GM19397 (cell line): ENCODE data around the gene KATNIP.

Experiments
- ATAC-seq: cut with Tn5 transposase; IDR thresholded peaks from one replicate; pipeline ENCODE4 v1.9.1; 2021; ENCODE audit warnings: mild to moderate bottlenecking, moderate library complexity; ENCODE audit not compliant: unreplicated experiment

The KATNIP gene

DNA sequence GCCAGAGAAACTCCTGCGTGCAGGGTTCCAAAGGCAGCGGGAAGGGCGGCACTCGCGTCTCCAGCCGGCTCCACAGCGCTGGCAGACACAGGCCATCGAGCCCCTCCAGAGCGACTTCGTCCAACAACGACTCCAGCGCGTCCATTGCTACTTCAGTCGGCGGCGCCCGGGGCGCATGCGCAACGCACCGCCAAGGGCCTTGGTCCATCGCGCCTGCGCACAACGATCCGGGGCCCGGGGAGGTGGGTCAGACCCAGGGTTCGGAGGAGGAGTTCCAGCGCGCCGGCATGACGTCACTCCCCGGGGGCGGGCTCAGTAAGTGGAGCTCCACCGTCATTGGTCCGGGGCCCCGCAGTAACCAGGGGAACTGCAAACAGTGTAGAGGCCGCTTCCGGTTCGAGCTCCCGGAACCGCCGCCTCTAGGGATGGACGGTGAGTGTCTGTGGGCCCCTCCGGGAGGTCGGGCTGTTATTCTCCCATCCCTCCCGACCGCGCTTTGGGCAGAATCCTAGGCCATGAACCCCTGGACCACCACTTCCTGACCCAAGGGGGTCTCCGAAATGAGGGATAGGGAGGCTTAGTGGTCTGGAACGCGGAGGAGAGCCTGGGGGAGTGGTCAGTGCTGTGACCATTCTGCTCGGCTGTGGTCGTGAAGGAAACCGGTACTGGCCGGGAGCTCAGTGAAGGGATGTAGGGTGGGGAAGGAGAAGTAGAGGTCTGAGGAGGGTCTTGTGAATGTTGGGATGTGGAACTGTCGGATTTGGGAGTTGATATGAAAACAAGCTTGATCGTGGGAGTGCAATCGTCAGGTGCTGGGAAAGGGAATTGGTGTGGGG lies at the start of gene KATNIP, which contains the start of gene GTF3C1:
Gene KATNIP (plus strand): TSS at position 399 of the 836 bp plus-strand sequence. CDS start 27 bp downstream, at position 426.
Gene GTF3C1 (minus strand): TSS at position 168 of the 836 bp plus-strand sequence. CDS start 23 bp downstream, at position 145.
- peak; percentile 98 for ATAC-seq

DNA sequence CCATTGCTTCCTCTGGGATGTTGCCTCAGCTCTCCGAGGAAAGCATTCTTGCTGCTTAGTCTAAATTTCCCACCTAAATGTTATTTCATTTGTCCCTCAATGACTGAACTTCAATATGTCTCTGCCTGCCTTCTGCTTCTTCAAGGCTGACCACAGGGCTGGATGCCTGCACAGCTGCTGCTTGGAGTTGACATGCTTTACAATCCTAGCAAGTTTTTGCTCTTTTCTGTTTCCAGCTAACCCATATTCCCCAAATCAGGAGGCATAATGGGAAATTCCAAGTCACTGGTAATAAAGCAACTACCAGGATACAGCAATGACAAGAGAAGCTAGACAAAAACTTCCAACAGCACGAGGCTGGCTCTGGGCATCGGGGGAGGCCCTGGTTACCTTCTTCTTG lies 49.1 kb upstream of the KATNIP start:
- ATAC-seq, result no peak

DNA sequence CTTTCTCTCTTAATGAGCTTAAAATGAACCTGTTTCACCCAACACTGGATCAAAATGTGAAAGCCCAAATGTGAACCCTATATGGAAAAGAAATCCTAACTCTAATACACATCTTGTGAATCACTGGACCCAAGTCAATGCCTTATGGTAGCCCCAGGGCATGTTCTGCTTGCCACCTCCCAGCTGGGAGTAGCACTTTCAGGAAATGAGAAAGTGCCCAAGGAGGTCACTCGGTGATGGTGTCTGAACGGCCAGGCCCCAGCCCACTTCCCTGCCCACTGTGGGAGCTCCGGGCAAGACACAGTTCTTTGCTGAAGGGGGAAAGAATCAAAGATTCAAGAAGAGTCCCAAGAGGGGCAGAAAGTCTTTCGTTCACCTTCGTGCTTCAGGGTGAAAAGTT lies 46.3 kb upstream of the KATNIP start:
- no peak for ATAC-seq

DNA sequence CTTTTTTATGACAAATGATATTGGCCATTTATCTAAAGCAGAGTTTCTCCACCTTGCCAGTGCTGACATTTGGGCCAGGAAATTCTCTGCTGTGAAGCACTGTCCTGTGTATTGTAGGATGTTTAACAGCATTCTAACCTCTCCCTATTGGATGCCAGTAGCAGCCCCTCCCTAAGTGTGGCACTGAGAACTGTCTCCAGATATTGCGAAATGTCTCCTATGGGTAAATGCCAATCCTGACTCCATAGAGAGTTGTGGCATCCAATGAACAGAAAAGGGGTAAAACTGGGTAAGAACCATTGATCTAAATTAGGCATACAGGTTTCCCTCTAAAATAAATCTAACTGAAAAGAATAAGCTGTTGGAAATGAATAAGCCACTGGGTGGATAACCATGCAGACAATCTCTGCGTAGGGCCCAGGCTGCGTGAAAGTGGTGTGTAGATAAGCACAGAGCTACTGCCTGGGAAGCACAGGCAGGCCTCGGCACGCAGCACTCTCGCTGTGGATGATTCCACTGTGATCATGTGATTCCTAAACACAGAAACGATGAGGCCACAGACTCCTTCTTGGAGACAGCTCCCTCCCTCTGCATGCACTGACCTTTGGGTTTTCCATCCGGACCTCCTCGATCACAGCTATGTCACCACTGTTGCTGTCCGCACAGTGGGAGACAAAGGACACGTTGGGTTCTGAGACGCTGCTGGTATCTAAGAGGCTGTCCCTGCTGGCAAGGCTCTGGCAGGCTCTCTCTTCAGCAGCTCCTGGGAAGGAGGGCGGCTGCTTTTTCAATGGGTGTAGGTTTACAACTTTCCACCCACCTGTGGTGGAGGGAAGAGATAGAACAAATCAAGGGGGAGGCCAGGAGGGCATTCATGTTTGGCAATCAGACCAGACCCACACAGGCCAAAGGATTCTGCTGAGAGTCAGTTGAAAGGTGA lies 44.4 kb upstream of the KATNIP start:
- no peak for ATAC-seq

DNA sequence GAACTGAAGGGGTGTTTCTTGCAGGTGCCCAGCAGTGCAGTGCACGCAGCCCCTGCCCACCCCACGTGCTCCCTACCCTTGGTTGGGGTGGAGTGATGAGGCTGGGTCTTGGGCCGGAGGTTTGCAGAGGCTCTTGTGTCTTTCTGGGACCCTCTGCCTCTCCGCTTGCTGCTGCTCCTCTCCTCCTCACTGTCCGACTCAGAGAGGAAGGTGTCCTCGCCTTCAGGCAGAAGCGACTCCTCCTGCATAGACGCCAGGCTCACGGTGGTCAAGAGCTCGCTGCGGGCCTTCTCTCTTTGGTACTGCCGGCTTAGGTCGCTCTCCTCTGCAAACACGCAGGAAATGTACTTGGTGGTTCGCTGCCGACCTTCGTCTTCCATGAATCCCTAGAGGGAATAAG lies 43.2 kb upstream of the KATNIP start:
- no peak for ATAC-seq

DNA sequence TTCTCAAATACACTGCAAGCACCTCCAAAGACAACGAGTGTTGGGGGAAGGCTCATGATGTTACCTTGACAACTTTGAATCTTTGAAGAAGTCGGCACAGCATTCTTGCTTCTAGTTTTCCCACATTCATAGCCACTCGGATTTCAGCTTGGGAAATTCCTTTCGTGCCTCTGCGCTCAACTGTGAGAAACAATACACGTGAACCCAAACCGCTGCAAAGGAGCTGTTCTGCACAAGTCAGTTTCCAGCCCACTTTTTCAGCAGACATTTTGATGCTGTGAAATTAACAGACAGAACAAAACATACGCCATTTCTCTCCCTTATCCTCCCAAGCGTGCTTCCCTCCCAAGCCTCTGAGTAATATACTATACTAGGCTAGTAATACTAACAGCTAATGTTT lies 41.5 kb upstream of the KATNIP start:
- ATAC-seq, result no peak

DNA sequence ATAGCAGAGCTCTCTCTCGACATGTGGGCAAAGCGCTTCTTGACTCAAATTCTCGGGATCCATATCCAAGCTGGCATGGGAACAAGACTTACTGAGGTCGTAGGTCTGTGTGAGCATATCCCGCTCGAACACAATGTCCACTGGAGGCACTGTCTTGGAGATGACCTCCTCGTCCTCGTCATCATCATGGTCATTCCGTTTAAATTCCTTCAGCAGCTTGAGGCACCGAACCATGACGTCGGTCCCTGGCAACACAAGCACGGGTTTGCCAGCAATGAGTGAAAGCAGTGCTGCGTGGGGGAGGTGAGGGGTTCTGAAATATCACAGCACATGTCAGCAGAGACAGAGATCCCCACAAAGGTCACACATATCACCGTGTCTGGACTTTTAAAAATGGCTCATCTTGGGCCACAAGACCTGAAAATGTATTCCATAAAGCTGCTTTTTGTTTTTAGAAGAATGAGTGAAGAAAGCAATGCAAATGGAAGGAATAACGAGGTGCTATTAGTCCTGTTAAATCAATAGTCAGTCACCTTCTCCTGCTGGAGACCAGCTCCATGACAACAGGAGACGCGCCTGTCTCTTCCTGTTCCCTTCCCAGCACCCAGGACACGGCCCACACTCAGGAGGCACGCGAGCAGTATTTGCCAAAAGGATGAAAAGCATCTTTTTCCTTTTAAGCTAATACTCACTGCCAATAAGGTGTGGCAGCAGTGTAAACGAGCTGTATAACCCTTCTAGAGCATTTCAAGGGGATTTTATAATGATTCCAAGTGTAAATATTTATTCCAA lies 38.1 kb upstream of the KATNIP start:
- ATAC-seq, result no peak

DNA sequence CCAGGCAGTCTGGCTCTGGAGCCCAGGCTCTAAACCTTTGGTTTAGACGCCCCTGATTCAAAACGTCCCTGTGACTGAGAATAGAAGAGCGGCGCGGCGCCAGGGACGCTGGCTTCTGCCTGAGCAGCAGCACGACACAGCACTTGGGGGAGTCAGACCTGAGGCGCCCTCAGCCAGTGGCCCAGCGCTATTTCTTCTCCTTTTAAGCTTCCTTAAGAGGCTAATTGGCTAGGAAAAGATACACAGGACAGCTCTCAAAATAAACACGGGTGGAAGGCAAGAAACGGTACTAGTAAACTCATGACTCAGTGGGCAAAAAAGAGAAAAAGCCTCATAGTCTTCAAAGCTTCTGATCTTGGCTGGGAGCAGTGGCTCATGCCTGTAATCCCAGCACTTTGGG lies 35.1 kb upstream of the KATNIP start:
- no peak for ATAC-seq

DNA sequence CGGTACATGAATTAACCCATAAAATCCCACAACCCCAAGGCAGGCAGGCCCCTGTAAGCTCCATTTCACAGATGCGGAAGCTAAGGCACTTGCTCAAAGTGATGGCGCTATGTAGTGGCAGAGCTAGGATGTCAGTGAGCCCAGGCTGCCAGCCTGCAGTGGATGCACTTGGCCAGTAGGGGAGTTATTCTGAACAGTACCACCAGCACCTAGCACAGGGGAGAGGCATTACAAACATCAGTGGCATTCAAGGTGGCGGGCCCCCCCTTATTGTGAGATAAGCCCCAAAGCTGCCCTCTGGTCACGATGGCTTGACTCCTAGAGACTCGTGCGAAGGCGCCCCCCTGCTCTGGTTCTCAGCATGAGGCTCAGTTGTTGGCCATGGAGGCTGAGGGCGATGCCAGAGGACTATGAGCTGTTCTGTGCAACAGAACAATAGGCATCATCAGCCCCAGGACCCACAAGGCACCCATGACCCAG lies 34.0 kb upstream of the KATNIP start:
- no peak for ATAC-seq

DNA sequence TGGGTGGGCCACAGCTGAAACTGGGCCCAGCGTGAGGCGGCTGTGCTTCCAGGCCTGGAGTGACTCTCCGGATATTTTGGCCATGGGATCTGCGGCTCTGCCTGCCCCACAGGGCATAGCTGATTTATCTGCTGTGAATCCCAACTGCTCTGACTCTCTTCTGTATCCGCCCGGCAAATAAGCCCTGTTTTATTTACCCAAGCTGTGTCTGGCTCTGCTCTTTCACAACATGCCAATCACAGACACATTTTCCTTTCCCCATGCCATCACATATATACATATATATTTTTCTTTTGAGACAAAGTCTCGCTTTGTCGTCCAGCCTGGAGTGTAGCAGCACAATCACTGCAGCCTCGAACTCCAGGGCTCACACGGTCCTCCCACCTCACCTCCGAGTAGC lies 33.6 kb upstream of the KATNIP start:
- no peak for ATAC-seq

DNA sequence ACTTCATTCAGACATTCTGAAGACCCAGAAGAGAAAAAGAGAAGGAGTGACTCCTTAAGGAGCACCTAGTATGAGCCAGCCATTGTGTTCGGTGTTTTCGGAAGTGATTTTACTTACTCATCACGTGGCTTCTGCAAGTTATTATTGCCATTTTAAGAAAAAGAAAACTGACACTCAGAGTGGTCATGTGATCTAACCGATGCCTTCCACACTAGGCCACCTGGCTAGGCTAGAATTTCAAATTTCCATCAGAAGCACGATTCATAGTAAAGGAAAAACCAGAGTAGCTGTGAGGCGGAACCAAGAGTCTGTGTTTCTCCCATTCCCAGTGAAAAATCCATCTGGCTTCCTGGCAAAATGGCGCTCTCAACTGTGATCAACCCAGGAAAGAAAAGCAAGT lies 32.3 kb upstream of the KATNIP start:
- no peak for ATAC-seq

DNA sequence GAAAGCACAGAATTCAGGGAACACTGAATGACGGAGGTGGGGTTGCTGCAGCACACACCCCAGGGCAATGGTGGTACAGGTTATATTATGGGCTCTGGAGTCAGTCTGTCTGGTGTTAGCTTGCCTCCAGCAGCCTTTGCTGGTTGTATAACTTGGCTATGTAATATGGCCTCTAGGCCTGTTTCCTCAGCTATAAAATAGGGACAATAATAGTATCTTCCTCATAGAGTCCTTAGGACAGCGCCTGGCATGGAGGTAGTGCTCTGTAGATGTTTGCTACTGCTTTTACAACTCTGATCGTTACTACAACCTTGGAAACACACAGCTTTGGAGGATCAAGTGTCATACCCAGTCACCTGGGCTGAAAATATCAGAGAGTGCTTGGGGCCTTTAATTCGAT lies 31.7 kb upstream of the KATNIP start:
- ATAC-seq, result no peak

DNA sequence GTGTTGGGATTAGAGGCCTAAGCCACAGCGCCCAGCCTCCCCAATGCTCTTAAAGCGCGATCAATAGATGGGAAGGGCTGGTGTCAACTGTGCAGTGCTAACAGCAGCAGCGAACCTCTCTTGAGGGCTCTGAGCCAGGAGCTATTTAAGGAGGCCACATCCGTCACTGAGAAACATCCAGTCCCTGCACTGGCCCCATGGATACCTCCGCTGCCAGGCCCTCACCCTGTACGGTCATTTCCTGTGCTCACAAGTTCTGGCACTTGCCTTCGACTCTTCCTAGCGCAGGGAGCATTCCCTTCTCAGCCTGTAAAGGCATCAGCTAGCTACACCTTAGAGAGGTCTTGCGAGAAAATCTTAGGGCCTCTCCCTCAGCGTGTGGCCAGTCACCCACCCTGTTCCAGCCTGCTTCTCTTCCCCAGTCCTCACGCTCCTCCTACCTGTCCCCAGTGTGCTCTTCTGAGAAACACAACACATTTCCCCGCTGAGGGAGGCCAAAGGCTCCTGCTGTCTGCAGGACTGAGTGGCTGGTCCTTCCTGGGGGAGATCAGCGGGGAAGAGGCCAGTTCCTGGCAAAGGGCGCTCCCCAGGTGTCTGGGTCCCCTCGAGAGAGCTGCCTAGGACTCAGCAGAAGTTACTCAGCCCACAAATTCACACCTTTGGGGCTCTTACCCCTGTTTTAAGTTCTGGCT lies 28.8 kb upstream of the KATNIP start:
- no peak for ATAC-seq

DNA sequence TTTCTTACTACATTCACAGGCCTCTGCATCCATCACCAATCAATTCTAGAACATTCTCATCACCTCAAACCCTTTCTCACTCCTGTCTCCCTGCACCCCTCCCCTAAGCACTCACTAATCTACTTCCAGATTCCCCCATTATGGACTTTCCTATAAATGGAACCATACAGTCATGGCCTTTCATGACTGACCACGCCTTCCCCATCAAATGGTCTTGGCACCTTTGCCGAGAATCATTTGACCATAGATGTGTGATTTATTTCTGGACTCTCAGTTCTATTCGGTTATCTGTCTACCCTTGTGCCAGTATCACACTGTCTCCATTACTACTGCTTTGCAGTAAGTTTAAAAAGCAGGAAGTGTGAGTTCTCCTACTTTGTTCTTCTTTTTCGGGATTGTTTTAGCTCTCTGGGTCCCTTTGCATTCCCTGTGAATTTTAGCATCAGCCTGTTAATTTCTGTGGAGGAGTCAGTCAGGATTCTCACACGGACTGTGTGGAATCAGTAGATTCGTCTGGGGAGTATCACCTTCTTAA lies 27.7 kb upstream of the KATNIP start:
- ATAC-seq, result no peak

DNA sequence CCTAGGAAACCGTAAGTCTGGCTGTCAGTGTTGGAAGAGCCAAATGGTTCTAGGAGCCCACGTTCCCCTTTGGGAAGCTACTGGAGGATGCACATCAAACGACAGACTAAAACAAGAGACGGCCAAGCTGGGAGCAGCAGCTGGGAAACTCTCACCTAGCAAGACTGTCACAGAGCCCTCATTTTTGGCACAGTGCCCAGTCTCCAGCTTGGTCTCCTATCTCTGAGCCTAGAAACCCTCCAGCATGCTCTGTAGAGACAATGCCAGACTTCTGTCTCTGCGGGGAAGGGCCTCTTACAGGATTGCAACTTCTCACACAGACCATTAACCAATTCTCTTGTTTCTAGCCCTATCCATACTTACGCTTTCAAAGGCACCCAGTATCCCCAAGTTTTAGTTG lies 23.8 kb upstream of the KATNIP start:
- ATAC-seq, result no peak

DNA sequence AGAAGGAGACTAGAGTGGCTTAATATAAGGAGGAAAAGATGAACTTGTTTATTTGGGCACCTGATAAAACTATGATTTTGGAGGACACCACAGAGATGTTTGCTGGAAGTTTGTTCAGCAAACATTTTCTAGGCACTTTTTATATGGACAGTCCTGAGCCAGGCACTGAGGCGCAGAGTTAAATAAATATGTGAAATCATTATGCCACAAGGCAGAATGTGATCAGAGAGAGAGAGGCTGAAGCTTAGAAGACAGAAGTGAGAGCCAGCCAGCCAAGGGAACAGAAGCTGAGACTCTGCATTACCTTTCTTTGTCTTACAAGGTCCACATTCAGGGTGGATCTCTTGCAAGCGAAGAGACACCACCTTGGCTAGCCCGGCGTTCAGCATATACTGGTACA lies 21.6 kb upstream of the KATNIP start:
- ATAC-seq, result no peak

DNA sequence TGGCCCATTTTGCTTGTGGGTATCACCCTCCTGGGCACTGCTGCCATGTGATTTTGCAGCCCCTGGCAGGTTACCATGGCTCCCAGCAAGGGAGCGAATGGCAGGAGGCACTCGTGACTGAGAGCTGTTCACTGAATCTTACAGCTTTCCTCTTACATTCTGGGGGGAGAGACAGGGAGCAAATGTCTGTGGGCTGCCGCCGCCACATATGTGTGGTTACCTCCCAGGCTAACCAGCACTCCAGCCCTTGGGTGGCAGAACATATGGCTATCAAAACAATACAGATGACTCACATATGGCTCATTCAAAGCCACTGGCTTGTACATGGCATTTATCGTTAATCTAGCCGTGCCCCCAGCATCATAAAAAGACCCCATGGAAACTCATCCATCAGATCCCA lies 20.0 kb upstream of the KATNIP start:
- ATAC-seq, result no peak

DNA sequence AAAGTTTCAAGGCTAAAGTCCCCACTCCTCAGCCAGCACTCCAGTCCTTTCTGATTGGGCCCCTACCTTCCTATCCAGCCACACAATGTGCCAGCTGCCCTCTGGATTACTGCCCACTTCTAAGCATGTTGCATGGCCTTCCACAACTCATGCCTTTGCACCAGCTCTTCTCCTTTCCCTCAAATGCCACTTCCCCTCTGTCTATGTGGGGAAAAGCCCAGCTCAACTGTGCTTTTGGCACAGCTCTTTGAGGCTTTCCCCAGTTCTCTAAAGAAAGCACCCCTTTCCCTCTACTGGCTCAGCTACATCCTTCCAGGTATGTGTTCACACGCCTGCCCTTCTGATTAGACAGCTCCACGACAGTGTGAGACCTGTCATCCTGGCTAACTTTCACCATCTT lies 18.8 kb upstream of the KATNIP start:
- no peak for ATAC-seq

DNA sequence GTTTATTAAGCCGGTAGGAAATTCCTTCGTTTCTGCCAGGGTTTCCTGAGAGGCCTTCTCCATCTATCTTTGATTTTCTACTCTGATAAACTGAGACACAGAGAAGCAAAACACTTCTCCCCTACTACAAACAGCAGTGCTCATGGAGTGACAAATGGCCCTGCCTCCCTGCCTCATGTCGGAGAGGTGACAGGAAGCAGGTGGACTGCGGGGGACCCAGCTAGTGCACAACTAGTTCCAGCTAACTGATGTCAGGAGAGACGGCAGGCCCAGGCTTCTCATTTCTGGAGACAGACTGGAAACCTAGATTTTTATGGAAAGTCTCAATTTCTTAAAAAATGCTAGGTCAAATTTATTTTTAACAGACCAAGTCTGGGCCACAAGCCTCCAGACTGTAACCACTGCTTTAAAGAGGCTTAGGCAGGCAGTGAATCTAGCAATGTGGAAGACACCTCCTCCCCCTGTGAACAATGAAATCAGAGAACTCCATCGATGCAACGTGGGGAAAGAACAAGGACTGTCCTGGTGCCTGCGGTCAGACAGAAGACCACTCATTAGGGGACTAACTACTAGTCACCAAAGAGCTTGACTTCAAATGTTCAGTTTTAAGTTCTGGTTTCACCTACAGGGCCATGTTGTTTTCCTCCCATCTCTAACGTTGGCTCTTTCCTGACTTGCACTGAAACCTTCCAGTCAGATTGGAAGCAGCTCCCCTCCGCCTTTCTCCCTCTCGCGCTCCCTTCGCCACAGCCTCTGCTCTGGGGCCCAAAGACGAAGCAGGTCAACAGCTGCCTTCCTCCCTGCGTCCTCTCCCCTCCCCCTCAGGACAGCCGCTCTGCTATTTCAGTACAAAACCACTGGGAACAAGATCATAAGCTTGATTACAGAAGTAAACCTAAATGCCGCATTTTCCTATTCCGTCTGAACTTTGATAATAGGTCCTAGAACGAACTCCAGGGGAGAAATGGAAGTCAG lies 17.8 kb upstream of the KATNIP start:
- no peak for ATAC-seq
